ENCODE measurements around the gene ZNF692. TPM values are rescaled to one million over a fixed set of nuclear protein-coding genes. Genes with fewer than 3 reads are reported as not detected.

ZNF692 gene
- total RNA-seq, 1 donor from 2014 or later = 23.0 TPM

DNA sequence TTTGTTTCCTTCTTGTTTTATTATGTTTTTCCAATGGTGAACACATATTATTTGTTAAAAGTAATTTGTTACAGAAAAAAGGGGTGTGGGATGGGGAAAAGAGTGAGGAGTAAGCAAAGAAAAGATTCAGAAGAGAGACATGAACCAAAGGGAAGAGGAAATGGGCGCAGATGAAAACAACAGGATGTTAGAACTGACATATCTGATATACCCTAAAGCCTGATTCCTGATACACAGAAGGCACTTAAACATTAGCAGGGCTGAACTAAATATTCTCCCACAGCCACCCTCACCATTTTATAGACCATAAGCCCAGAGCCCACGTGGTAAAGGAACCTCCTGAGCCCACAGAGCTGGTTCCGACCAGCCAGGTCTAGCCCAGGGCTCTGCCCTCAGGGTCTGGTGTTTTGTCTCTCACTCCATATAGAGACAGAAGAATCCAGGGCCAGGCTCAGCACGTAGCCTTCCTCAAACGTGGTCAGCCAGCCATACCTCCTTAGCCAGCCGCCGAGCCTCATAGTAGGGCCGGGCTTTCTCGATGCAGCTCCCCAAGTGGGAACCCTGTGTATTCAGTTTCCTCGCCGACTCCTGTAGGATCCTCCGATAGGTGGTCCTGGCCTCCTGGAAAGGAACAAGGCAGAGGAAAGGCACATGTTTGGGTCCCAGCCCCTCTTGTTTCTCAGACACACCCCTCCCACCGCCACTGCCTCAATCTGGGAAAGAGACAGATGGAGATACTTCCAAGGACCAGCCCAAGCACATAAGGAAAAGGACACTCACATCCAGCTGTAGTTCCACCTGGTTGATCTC is 42.6 kb downstream of the ZNF692 start:
- Histone ChIP-seq H3K36me3 (peaks cover 71% of the 10 kb centered on the region), H3K27me3 (ENCODE audit: low read depth) (no peaks in the 10 kb centered on the region), H3K4me1 (peaks cover 25% of the 10 kb centered on the region), H3K9me3 (replicated peaks) (no peaks in the 10 kb centered on the region), H3K27ac (replicated peaks) (no peak overlapping the region), H3K4me3 (no peak overlapping the region)
- DNase-seq = no peak
- intact Hi-C loops (cut with micrococcal nuclease) = no loop called here
- TF ChIP-seq, protein P1, sequence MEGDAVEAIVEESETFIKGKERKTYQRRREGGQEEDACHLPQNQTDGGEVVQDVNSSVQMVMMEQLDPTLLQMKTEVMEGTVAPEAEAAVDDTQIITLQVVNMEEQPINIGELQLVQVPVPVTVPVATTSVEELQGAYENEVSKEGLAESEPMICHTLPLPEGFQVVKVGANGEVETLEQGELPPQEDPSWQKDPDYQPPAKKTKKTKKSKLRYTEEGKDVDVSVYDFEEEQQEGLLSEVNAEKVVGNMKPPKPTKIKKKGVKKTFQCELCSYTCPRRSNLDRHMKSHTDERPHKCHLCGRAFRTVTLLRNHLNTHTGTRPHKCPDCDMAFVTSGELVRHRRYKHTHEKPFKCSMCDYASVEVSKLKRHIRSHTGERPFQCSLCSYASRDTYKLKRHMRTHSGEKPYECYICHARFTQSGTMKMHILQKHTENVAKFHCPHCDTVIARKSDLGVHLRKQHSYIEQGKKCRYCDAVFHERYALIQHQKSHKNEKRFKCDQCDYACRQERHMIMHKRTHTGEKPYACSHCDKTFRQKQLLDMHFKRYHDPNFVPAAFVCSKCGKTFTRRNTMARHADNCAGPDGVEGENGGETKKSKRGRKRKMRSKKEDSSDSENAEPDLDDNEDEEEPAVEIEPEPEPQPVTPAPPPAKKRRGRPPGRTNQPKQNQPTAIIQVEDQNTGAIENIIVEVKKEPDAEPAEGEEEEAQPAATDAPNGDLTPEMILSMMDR (IDR thresholded peaks at IDR 0.05; ENCODE audit: borderline replicate concordance) = no peak

DNA sequence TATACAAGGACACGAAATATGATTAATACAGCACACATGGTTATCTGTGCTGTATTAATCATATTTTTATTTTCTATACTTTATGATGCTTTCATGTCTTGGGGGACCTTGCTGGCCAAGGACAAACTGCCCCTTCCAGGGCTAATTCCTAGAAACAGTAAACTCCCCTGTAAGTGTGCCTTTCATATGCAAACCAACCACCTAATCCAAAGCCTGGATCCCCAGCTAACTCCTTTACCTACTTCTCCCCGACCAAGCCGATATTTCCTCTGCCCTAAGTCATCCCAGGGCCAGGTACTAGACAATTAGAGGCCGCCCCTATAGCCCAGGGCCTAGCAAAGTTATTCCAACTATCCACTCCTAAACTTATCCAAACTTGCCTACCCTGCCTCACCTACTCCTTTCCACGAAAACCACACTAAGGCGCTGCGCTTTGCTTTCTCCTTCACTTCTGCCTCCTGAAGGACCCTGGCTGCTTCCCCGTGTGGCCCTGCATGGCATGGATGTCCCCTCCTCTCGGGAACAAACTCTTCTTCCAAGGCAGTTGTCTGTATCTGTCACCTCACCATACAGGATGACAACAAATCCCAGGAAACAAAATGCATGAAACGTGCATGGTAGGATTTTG is 43.4 kb downstream of the ZNF692 start:
- Histone ChIP-seq H3K9me3 (replicated peaks) (no peaks in the 10 kb centered on the region), H3K36me3 (peaks cover 65% of the 10 kb centered on the region), H3K27ac (replicated peaks) (no peak overlapping the region), H3K4me1 (peaks cover 25% of the 10 kb centered on the region), H3K27me3 (ENCODE audit: low read depth) (no peaks in the 10 kb centered on the region), H3K4me3 (no peak overlapping the region)
- intact Hi-C loops (cut with micrococcal nuclease) = no loop called here
- DNase-seq = no peak
- TF ChIP-seq, protein P1 (IDR thresholded peaks at IDR 0.05; ENCODE audit: borderline replicate concordance) = no peak

DNA sequence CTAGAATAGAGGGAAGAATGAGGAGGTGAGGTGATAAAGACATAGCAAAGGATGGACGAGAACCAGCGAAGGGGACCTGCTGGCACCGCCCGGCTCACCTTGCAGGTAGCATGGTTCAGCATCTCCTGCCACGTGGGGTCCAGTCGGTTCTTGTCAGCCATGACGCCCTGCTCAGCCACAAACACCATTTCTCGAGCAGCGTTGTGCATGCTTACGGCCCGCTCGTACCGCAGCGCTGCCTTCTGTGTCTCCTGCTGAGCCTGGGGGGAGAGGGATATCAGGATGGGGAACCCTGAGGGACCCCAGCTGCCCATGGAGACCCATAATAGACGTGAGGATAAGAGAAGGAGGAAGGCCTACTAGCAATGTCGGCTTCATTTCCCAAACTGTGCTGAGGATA is 44.5 kb downstream of the ZNF692 start:
- peaks cover 36% of the 10 kb centered on the region for H3K4me1 ChIP-seq
- H3K27me3 ChIP-seq (ENCODE audit: low read depth) = no peaks in the 10 kb centered on the region
- intact Hi-C loops (cut with micrococcal nuclease) = no loop called here
- TF ChIP-seq, protein P1 (IDR thresholded peaks at IDR 0.05; ENCODE audit: borderline replicate concordance) = no peak
- DNase-seq = no peak
- no peak overlapping the region for H3K4me3 ChIP-seq
- no peak overlapping the region for H3K27ac ChIP-seq (replicated peaks)
- peaks cover 59% of the 10 kb centered on the region for H3K36me3 ChIP-seq
- H3K9me3 ChIP-seq (replicated peaks) = no peaks in the 10 kb centered on the region

DNA sequence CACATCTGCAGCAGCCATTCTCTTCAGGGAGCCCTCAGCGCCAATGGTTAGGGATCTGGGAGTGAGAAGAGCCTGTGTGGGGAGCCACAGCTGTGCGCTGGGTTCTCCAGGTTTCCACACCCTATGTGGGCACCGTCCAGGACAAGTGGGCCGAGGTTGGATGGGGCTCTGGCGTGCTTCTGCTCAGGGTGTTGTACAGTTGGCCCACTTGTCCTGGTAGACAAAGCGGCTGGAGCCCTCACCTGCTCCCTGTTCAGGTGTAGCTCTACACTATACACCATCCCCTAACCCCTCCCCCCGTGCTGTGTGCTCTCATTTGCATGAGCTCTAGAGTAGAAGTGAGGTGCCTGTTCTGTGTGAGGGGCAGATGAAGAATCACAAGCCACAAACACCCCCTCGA is 45.3 kb downstream of the ZNF692 start:
- Histone ChIP-seq H3K36me3 (peaks cover 59% of the 10 kb centered on the region), H3K4me3 (no peak overlapping the region), H3K9me3 (replicated peaks) (no peaks in the 10 kb centered on the region), H3K4me1 (peaks cover 28% of the 10 kb centered on the region), H3K27ac (replicated peaks) (no peak overlapping the region), H3K27me3 (ENCODE audit: low read depth) (no peaks in the 10 kb centered on the region)
- intact Hi-C loops (cut with micrococcal nuclease) = no loop called here
- no peak for DNase-seq
- TF ChIP-seq, protein P1 (IDR thresholded peaks at IDR 0.05; ENCODE audit: borderline replicate concordance) = no peak

DNA sequence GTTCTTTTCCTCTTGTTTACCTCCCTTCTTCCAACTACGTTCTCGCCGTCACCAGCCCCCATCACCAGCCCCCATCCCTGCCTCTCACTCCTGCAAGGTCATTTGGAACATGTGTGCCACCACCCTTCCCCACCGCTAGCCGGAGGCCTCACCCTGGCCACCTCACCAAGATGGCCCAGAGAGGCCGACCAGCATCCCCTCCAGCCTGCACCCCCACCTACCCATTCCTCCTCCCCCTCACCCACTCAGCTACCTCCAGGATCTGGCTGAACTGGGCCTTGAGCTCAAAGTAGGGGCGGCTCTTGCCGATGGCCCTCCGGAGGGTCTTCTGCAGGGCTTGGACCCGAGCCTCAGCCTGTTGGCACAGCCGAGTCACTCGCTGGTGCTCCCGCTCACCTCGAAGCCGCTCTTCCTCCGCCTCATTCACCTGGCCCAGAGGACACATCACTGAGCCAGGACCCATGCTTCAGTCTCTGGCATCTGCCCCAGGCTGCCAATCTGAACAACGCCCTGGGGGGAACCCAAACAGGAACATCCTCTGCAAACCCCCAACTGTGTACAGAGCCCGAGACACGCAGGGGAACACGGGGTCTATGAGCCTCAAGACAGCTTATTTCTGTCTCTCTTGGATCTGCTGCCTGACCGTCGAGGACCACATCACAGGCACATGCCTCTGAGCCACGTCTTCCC is 46.0 kb downstream of the ZNF692 start:
- TF ChIP-seq, protein P1 (IDR thresholded peaks at IDR 0.05; ENCODE audit: borderline replicate concordance) = no peak
- intact Hi-C loops (cut with micrococcal nuclease) = no loop called here
- Histone ChIP-seq H3K27me3 (ENCODE audit: low read depth) (no peaks in the 10 kb centered on the region), H3K9me3 (replicated peaks) (no peaks in the 10 kb centered on the region), H3K4me3 (no peak overlapping the region), H3K27ac (replicated peaks) (no peak overlapping the region), H3K4me1 (peaks cover 25% of the 10 kb centered on the region), H3K36me3 (peaks cover 59% of the 10 kb centered on the region)
- no peak for DNase-seq
